Keratinocyte (primary cell): ENCODE results near the gene CAMSAP3. TPM values are rescaled to one million over a fixed set of nuclear protein-coding genes. Genes with fewer than 3 reads are reported as not detected.

ENCODE experiments used
- DNase-seq: peaks from one replicate; pipeline ENCODE4 v3.0.0-alpha.2; 2011; ENCODE audit warnings: low read depth, missing footprints, low spot score
- FAIRE-seq: peaks from 2 replicates; lab custom pipeline; 2011; peaks lifted over from hg19 to GRCh38; lab: Jason Lieb, UNC
- H2AFZ ChIP-seq: 2 replicates; pipeline ENCODE4 v1.6.0; 2012; ENCODE audit warnings: low read length, control low read depth, inconsistent platforms; ENCODE audit not compliant: control insufficient read depth
- H3K27ac ChIP-seq: 2 replicates; pipeline ENCODE4 v1.5.1; 2011; ENCODE audit warnings: low read length; ENCODE audit not compliant: control insufficient read depth, insufficient read depth
- H3K27me3 ChIP-seq: 3 replicates; pipeline ENCODE4 v1.6.0; 2011; ENCODE audit warnings: low read length; ENCODE audit not compliant: control insufficient read depth, insufficient read depth; ENCODE audit errors: extremely low read depth
- H3K36me3 ChIP-seq, 2 experiments: 2 replicates in 1 of 2; 3 replicates in 1 of 2; pipeline ENCODE4 v1.5.1; 2011; ENCODE audit warnings: low read length in 2 of 2, mild to moderate bottlenecking in 1 of 2; ENCODE audit not compliant: control insufficient read depth in 2 of 2, insufficient read depth in 2 of 2; ENCODE audit errors: extremely low read depth in 1 of 2
- H3K4me1 ChIP-seq: 3 replicates; pipeline ENCODE4 v1.5.1; 2011; ENCODE audit warnings: low read length; ENCODE audit not compliant: control insufficient read depth, insufficient read depth; ENCODE audit errors: extremely low read depth
- H3K4me2 ChIP-seq: 3 replicates; pipeline ENCODE4 v1.6.0; 2011; ENCODE audit warnings: low read depth, low read length; ENCODE audit not compliant: control insufficient read depth, insufficient read depth; ENCODE audit errors: extremely low read depth
- H3K4me3 ChIP-seq, 3 experiments: fragments of 200-600 bp in 1 of 3; sonication (generic) in 1 of 3; 2 replicates in 2 of 3; 3 replicates in 1 of 3; pipeline ENCODE4 v1.5.1; 2011 to 2016; ENCODE audit warnings: low read length in 3 of 3, mild to moderate bottlenecking in 3 of 3, control low read depth in 2 of 3, inconsistent platforms in 1 of 3, low read depth in 1 of 3, mixed read lengths in 1 of 3, mixed run types in 1 of 3, moderate library complexity in 1 of 3; ENCODE audit not compliant: control insufficient read depth in 2 of 3, insufficient read depth in 2 of 3; ENCODE audit errors: extremely low read depth in 1 of 3
- H3K79me2 ChIP-seq: 2 replicates; pipeline ENCODE4 v1.6.0; 2012; ENCODE audit warnings: low read length; ENCODE audit not compliant: control insufficient read depth, insufficient read depth
- H3K9ac ChIP-seq: 3 replicates; pipeline ENCODE4 v1.6.0; 2011; ENCODE audit warnings: low read length; ENCODE audit not compliant: control insufficient read depth, insufficient read depth; ENCODE audit errors: extremely low read depth
- H3K9me1 ChIP-seq: 3 replicates; pipeline ENCODE4 v1.6.0; 2011; ENCODE audit warnings: low read length; ENCODE audit not compliant: control insufficient read depth, insufficient read depth; ENCODE audit errors: extremely low read depth
- H3K9me3 ChIP-seq: 2 replicates; pipeline ENCODE4 v1.5.1; 2012; ENCODE audit warnings: low read depth, low read length; ENCODE audit not compliant: control insufficient read depth
- H4K20me1 ChIP-seq: 3 replicates; pipeline ENCODE4 v1.6.0; 2011; ENCODE audit warnings: low read length; ENCODE audit not compliant: control insufficient read depth, insufficient read depth; ENCODE audit errors: extremely low read depth
- EZH2 ChIP-seq: IDR thresholded peaks from one replicate; pipeline ENCODE4 v1.6.1; 2012; ENCODE audit warnings: inconsistent platforms, mild to moderate bottlenecking, low read length, moderate library complexity
- dilution Hi-C: fragments of 300-500 bp; cut with MboI; formaldehyde crosslinking; loops from one replicate; pipeline ENCODE4 v1.7.0; 2020; ENCODE audit warnings: low sequenced_read_pairs; ENCODE audit not compliant: extremely low pct_ligation_motif_present
- polyA plus RNA-seq, 5 experiments: library from polyadenylated mRNA; depleted of rRNA in 3 of 5; stranded (reverse) in 3 of 5; stranded (forward) in 1 of 5; unstranded in 1 of 5; fragments of >200 nt; gene quantifications; 1 replicate in 1 of 5; 2 replicates in 3 of 5; 3 replicates in 1 of 5; pipeline versions ENCODE4 v1.2.1 to v1.2.3, GENCODE V29; 2011 to 2012; ENCODE audit warnings: missing spikeins in 2 of 5, low read depth in 1 of 5, low replicate concordance in 1 of 5
- TF ChIP-seq, protein P1 (sequence below), 3 experiments: IDR thresholded peaks in 1 of 3; conservative IDR thresholded peaks in 1 of 3; optimal IDR thresholded peaks in 1 of 3; 2 replicates in 2 of 3; 3 replicates in 1 of 3; pipeline versions ENCODE3 to v1.5.1; 2011; ENCODE audit warnings: low read length in 3 of 3, mild to moderate bottlenecking in 3 of 3, moderate library complexity in 2 of 3, control low read depth in 1 of 3, inconsistent platforms in 1 of 3; ENCODE audit not compliant: insufficient read depth in 2 of 3; ENCODE audit errors: extremely low read depth in 1 of 3

The CAMSAP3 gene
- polyA plus RNA-seq, 1 donor (not counting 4 experiments of a cell fraction or from before 2014, with no cell fraction given), result 2.4 TPM

DNA sequence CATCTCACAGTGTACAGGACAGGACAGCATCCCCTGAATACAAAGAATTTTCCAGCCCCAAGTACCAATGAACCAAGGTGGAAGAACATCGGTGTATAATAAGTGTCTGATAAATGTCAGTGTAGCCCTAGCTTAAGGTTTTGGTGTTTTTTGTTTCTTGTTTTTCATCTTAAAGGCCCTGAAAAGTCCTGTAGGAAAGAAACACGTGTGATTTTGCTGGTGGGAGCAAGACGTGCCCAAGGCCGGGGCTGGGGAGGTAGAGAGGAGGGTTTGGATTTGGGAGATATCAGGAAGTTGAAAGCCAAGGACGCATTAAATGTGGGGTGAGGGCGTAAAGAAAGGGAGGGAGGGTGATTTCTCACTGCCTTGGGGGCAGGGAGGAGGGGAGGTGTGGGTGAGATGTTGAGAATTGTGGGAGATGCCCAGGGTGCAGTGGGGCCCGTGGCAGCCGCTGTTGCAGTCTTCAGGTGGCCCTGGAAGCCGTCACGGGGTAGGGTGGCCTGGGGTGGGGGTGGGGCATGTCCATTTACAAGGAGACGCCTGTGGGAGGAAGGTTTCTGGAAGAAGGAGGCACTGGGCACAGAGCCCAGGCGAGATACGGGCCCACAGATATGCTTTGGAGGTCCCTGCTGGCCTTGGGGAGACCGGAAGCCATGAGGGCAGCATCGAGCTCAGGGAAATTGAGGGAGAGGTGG is 6.7 kb downstream of the CAMSAP3 start:
- Histone ChIP-seq H3K27me3 (no peaks in the 10 kb centered on the region), H4K20me1 (peaks cover 8% of the 10 kb centered on the region), H3K4me1 (peaks cover 5% of the 10 kb centered on the region), H3K36me3 (peaks cover 0 to 7% of the 10 kb centered on the region in 2 experiments), H3K9me3 (no peaks in the 10 kb centered on the region), H3K4me2 (no peak overlapping the region), H3K4me3 (no peak overlapping the region), H3K27ac (no peak overlapping the region), H2AFZ (no peak overlapping the region), H3K79me2 (peaks cover 2% of the 10 kb centered on the region), H3K9me1 (peaks cover 4% of the 10 kb centered on the region), H3K9ac (no peak overlapping the region)
- FAIRE-seq (no peak), DNase-seq (no peak)
- dilution Hi-C loops, result no loop called here
- TF ChIP-seq, protein P1, sequence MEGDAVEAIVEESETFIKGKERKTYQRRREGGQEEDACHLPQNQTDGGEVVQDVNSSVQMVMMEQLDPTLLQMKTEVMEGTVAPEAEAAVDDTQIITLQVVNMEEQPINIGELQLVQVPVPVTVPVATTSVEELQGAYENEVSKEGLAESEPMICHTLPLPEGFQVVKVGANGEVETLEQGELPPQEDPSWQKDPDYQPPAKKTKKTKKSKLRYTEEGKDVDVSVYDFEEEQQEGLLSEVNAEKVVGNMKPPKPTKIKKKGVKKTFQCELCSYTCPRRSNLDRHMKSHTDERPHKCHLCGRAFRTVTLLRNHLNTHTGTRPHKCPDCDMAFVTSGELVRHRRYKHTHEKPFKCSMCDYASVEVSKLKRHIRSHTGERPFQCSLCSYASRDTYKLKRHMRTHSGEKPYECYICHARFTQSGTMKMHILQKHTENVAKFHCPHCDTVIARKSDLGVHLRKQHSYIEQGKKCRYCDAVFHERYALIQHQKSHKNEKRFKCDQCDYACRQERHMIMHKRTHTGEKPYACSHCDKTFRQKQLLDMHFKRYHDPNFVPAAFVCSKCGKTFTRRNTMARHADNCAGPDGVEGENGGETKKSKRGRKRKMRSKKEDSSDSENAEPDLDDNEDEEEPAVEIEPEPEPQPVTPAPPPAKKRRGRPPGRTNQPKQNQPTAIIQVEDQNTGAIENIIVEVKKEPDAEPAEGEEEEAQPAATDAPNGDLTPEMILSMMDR (optimal IDR thresholded peaks at IDR 0.05 in 1 of 3, IDR thresholded peaks at IDR 0.05 in 1 of 3, conservative IDR thresholded peaks at IDR 0.05 in 1 of 3; ENCODE audit: extremely low read depth in 1 of 3, insufficient read depth in 2 of 3, low read length in 3 of 3), result no peak
- no peak for TF ChIP-seq EZH2

DNA sequence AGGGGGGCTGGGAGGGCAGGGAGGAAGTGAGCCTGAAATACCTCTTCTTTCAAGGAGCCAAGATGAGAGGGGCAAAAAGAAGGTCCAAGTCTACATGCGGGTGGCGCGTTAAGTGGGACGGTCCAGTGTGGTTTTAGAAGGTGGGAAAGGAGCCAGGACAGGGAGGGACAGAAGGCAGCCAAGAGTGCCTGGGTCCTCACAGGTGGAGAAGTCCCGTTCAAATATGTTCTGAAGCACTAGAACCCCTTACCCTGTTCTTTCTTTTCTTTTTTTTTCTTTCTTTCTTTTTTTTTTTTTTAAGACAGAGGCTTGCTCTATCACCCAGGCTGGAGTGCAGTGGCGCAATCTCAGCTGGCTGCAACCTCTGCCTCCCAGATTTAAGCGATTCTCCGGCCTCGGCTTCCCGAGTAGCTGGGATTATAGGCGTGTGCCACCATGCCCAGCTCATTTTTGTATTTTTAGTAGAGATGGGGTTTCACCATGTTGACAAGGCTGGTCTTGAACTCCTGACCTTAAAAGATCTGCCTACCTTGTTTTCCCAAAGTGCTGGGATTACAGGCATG is 7.4 kb downstream of the CAMSAP3 start:
- Histone ChIP-seq H3K79me2 (peaks cover 2% of the 10 kb centered on the region), H3K4me1 (peaks cover 3% of the 10 kb centered on the region), H3K36me3 (peaks cover 0 to 8% of the 10 kb centered on the region in 2 experiments), H4K20me1 (peaks cover 2% of the 10 kb centered on the region), H3K9ac (no peak overlapping the region), H3K9me3 (no peaks in the 10 kb centered on the region), H3K27me3 (no peaks in the 10 kb centered on the region), H3K27ac (no peak overlapping the region), H3K9me1 (no peaks in the 10 kb centered on the region), H3K4me3 (no peak overlapping the region), H3K4me2 (no peak overlapping the region), H2AFZ (no peak overlapping the region)
- DNase-seq (no peak), FAIRE-seq (no peak)
- dilution Hi-C loops, result no loop called here
- TF ChIP-seq EZH2, result no peak
- TF ChIP-seq, protein P1 (optimal IDR thresholded peaks at IDR 0.05 in 1 of 3, IDR thresholded peaks at IDR 0.05 in 1 of 3, conservative IDR thresholded peaks at IDR 0.05 in 1 of 3; ENCODE audit: extremely low read depth in 1 of 3, insufficient read depth in 2 of 3, low read length in 3 of 3), result no peak
